Activated CD4-positive, alpha-beta memory T cell treated with anti-CD3 and anti-CD28 coated beads, Interleukin-2, amount 10 ng/mL, durations not matched to agents 7 days and 5 days (primary cell): ENCODE data around the gene AP2S1. TPM values are rescaled to one million over a fixed set of nuclear protein-coding genes. Genes with fewer than 3 reads are reported as not detected.

Experiments used
- CTCF ChIA-PET: fragments of 350-600 bp; sonication (Branson Sonifier 250); formaldehyde crosslinking; loops from one replicate; lab custom pipeline; 2021; ENCODE audit warnings: antibody characterized with exemption, inconsistent platforms; lab: Charles Lee
- POLR2A ChIA-PET: fragments of 350-600 bp; sonication (Branson Sonifier 250); formaldehyde crosslinking; loops from one replicate; lab custom pipeline; 2021; ENCODE audit warnings: antibody characterized with exemption; lab: Charles Lee
- DNase-seq: peaks from one replicate; pipeline ENCODE4 v3.0.0-alpha.2; 2020
- H3K27ac Mint-ChIP-seq: one replicate; pipeline ENCODE4 v1.8.0; 2021; ENCODE audit warnings: mild to moderate bottlenecking, mixed read lengths
- H3K27me3 Mint-ChIP-seq: one replicate; pipeline ENCODE4 v1.8.0; 2021; ENCODE audit warnings: mixed read lengths
- H3K36me3 Mint-ChIP-seq: one replicate; pipeline ENCODE4 v1.8.0; 2021; ENCODE audit warnings: low read depth, mixed read lengths
- H3K4me1 Mint-ChIP-seq: one replicate; pipeline ENCODE4 v1.8.0; 2021; ENCODE audit warnings: mixed read lengths
- H3K4me3 Mint-ChIP-seq: one replicate; pipeline ENCODE4 v1.8.0; 2021; ENCODE audit warnings: mild to moderate bottlenecking, mixed read lengths
- H3K9me3 Mint-ChIP-seq: one replicate; pipeline ENCODE4 v1.8.0; 2021; ENCODE audit warnings: mixed read lengths
- total RNA-seq, 2 experiments: library from RNA; stranded (reverse); gene quantifications; one replicate each; pipeline ENCODE4 v1.2.3, GENCODE V29; 2021

Gene AP2S1
- total RNA-seq, 2 experiments from 2014 or later = 116 to 117 TPM

- peaks cover under 1% of the 10 kb centered on the region for H3K27me3 Mint-ChIP-seq
- H3K4me3 Mint-ChIP-seq = peak within 1 kb of the TSS; percentile 98
- DNase-seq = peak; percentile 99
- no peaks in the 10 kb centered on the region for H3K9me3 Mint-ChIP-seq
- ChIA-PET POLR2A (interaction anchor here (0.6 to 3.8 kb wide), 34 partner anchors 9 to 870 kb away, joined by 3 to 25 read pairs (median 4); partner anchors contain the start of genes AP2S1, ARHGAP35, CALM3 and FKRP), CTCF (interaction anchor here (1.6 to 2.9 kb wide), 5 partner anchors 16 to 52 kb away, joined by 4 to 15 read pairs (median 7); no protein-coding TSS in a partner anchor)
- H3K36me3 Mint-ChIP-seq = peaks cover 43% of the 10 kb centered on the region
- peak within 1 kb of the TSS; percentile 98 for H3K27ac Mint-ChIP-seq
- peaks cover 61% of the 10 kb centered on the region for H3K4me1 Mint-ChIP-seq
Observed at GRCh38 chr19:46788262-46788967, 62.2 kb downstream of the AP2S1 start, which contains the start of gene SLC1A5. Gene SLC1A5 (minus strand): TSS chr19:46788594. CDS start chr19:46787965, 629 bp downstream.

Other genes with a start within 250 kb of the AP2S1 start
- 100 to 1,000 TPM; 446 to 465 TPM for gene CALM3, start 249.5 kb downstream of the AP2S1 start, total RNA-seq
- gene PTGIR, start 225.8 kb downstream of the AP2S1 start, total RNA-seq = 1 to 10 TPM; 5.3 to 5.6 TPM
- gene GNG8, start 214.6 kb downstream of the AP2S1 start, total RNA-seq = 1 to 10 TPM; 3.1 to 3.4 TPM
- gene DACT3, start 189.7 kb downstream of the AP2S1 start, total RNA-seq = under 1 TPM; 0.15 to 0.20 TPM
- gene PRKD2, start 133.7 kb downstream of the AP2S1 start, total RNA-seq = 100 to 1,000 TPM; 167 to 177 TPM
- gene FKRP, start 104.8 kb downstream of the AP2S1 start, total RNA-seq = 10 to 100 TPM; 13.4 to 15.4 TPM
- 10 to 100 TPM; 75.1 to 78.5 TPM for gene STRN4, start 104.4 kb downstream of the AP2S1 start, total RNA-seq
- 100 to 1,000 TPM; 200 to 208 TPM for gene SLC1A5, start 62.3 kb downstream of the AP2S1 start, total RNA-seq
- 10 to 100 TPM; 35.4 to 36.0 TPM for gene ARHGAP35, start 10.2 kb upstream of the AP2S1 start, total RNA-seq
- under 1 TPM; 0.20 to 0.48 TPM for gene NPAS1, start 169.0 kb upstream of the AP2S1 start, total RNA-seq
- 10 to 100 TPM; 56.2 to 56.3 TPM for gene TMEM160, start 197.8 kb upstream of the AP2S1 start, total RNA-seq